Measurements from ENCODE around the gene PHLPP2. TPM values are rescaled to one million over a fixed set of nuclear protein-coding genes. Genes with fewer than 3 reads are reported as not detected.

PHLPP2 gene
- total and polyA plus RNA-seq, 2 experiments from 2014 or later: 7.4 to 15.0 TPM

- Histone ChIP-seq H3K9me2 (replicated peaks; ENCODE audit: insufficient read depth) (no peaks in the 10 kb centered on the region), H3K79me2 (no peaks in the 10 kb centered on the region), H4K20me1 (ENCODE audit: insufficient read depth, poor library complexity, severe bottlenecking) (no peaks in the 10 kb centered on the region), H3K36me3 (replicated peaks; ENCODE audit: insufficient read depth, low read depth) (peaks cover 5% of the 10 kb centered on the region), H3K4me3 (no peak overlapping the region), H2AFZ (no peak overlapping the region), H3K27ac (peak overlapping the region; percentile 80), H3K4me2 (peak overlapping the region; percentile 50), H3K4me1 (ENCODE audit: insufficient read depth) (peaks cover 32% of the 10 kb centered on the region), H3K27me3 (no peaks in the 10 kb centered on the region), H3K9me3 (ENCODE audit: low read depth) (no peaks in the 10 kb centered on the region)
- DNase-seq (ENCODE audit: low spot score): no peak
- TF ChIP-seq EZH2 (IDR thresholded peaks at IDR 0.05; ENCODE audit: borderline replicate concordance) (no peak), CTCF (IDR thresholded peaks at IDR 0.05; ENCODE audit: poor library complexity) (no peak), EZH2phosphoT487 (IDR thresholded peaks at IDR 0.05; ENCODE audit: low read depth, severe bottlenecking, unreplicated experiment) (no peak)
- WGBS (ENCODE audit: low lambda C conversion rate, missing lambda C conversion rate): 94% methylated on average over 3 of the region's 3 CpGs
Observed at GRCh38 chr16:71671165-71671564, 53.3 kb downstream of the PHLPP2 start.

GRCh38 chr16:71670537-71670936 lies 54.0 kb downstream of the PHLPP2 start:
- H3K79me2 ChIP-seq: no peaks in the 10 kb centered on the region
- peak overlapping the region; percentile 84 for H3K27ac ChIP-seq
- no peaks in the 10 kb centered on the region for H3K27me3 ChIP-seq
- TF ChIP-seq CTCF (IDR thresholded peaks at IDR 0.05; ENCODE audit: poor library complexity) (no peak), EZH2phosphoT487 (IDR thresholded peaks at IDR 0.05; ENCODE audit: low read depth, severe bottlenecking, unreplicated experiment) (no peak), EZH2 (IDR thresholded peaks at IDR 0.05; ENCODE audit: borderline replicate concordance) (no peak)
- peaks cover 32% of the 10 kb centered on the region for H3K4me1 ChIP-seq (ENCODE audit: insufficient read depth)
- DNase-seq (ENCODE audit: low spot score): peak; percentile 73
- H3K9me3 ChIP-seq (ENCODE audit: low read depth): no peaks in the 10 kb centered on the region
- 92% methylated on average over 4 of the region's 4 CpGs for WGBS (ENCODE audit: low lambda C conversion rate, missing lambda C conversion rate)
- H4K20me1 ChIP-seq (ENCODE audit: insufficient read depth, poor library complexity, severe bottlenecking): no peaks in the 10 kb centered on the region
- H3K4me3 ChIP-seq: no peak overlapping the region
- peaks cover 5% of the 10 kb centered on the region for H3K36me3 ChIP-seq (replicated peaks; ENCODE audit: insufficient read depth, low read depth)
- no peaks in the 10 kb centered on the region for H3K9me2 ChIP-seq (replicated peaks; ENCODE audit: insufficient read depth)
- H2AFZ ChIP-seq: no peak overlapping the region
- H3K4me2 ChIP-seq: peak overlapping the region; percentile 50

GRCh38 chr16:71669926-71670536 lies 54.5 kb downstream of the PHLPP2 start:
- Histone ChIP-seq H3K9me3 (ENCODE audit: low read depth) (no peaks in the 10 kb centered on the region), H3K4me1 (ENCODE audit: insufficient read depth) (peaks cover 32% of the 10 kb centered on the region), H3K4me2 (no peak overlapping the region), H3K79me2 (no peaks in the 10 kb centered on the region), H4K20me1 (ENCODE audit: insufficient read depth, poor library complexity, severe bottlenecking) (no peaks in the 10 kb centered on the region), H3K4me3 (no peak overlapping the region), H3K27me3 (no peaks in the 10 kb centered on the region), H3K9me2 (replicated peaks; ENCODE audit: insufficient read depth) (no peaks in the 10 kb centered on the region), H3K27ac (peak overlapping the region; percentile 84), H2AFZ (no peak overlapping the region), H3K36me3 (replicated peaks; ENCODE audit: insufficient read depth, low read depth) (peaks cover 5% of the 10 kb centered on the region)
- TF ChIP-seq CTCF (IDR thresholded peaks at IDR 0.05; ENCODE audit: poor library complexity) (no peak), EZH2 (IDR thresholded peaks at IDR 0.05; ENCODE audit: borderline replicate concordance) (no peak), EZH2phosphoT487 (IDR thresholded peaks at IDR 0.05; ENCODE audit: low read depth, severe bottlenecking, unreplicated experiment) (no peak)
- 96% methylated on average over 6 of the region's 6 CpGs for WGBS (ENCODE audit: low lambda C conversion rate, missing lambda C conversion rate)
- DNase-seq (ENCODE audit: low spot score): peak; percentile 15

Measured in hepatocyte (in vitro differentiated cells).